T-helper 17 cell (primary cell): ENCODE measurements around the gene MANF. TPM values are rescaled to one million over a fixed set of nuclear protein-coding genes. Genes with fewer than 3 reads are reported as not detected.

ENCODE experiments used
- total RNA-seq, 4 donors: library from RNA in 2 of 4; stranded (reverse) in 2 of 4; gene quantifications; one replicate each; pipeline ENCODE4 v1.2.3 and lab custom pipeline; 2022 to 2026

MANF gene
- total RNA-seq, 2 donors from 2014 or later: 35.4 to 43.3 TPM

Other genes starting within 250 kb of the MANF start
- gene RBM15B, start 6.0 kb downstream of the MANF start, total RNA-seq: 10 to 100 TPM; 28.2 to 31.1 TPM
- gene DCAF1, start 114.7 kb downstream of the MANF start, total RNA-seq: 10 to 100 TPM; 20.5 to 24.3 TPM
- gene RAD54L2, start 153.4 kb downstream of the MANF start, total RNA-seq: 10 to 100 TPM; 37.8 to 41.1 TPM